CD4-positive, alpha-beta T cell treated with Interferon alpha-2 for 1 hour (primary cell): ENCODE measurements around the gene FAM219B.
"Not testable (repeated sequence)": the region's sequence is repeated elsewhere in the genome, so short reads cannot be mapped to it uniquely, and the experiment has no call there.

Experiments
- DNase-seq, 2 donors: peaks; one replicate each; pipeline ENCODE4 v3.0.0-alpha.2; 2020 to 2022

FAM219B gene

GRCh38 chr15:74902295-74903075 is 4.2 kb downstream of the FAM219B start:
- DNase-seq = no peak

GRCh38 chr15:74901612-74902063 is 5.0 kb downstream of the FAM219B start:
- DNase-seq = peak; percentile 68 to 82

- DNase-seq = no peak
These were observed 9.3 kb downstream of the FAM219B start for GRCh38 chr15:74897300-74897701.

- no peak for DNase-seq
These were observed 10.3 kb downstream of the FAM219B start for GRCh38 chr15:74896316-74896715.

GRCh38 chr15:74895830-74896229 is 10.8 kb downstream of the FAM219B start:
- no peak for DNase-seq

- DNase-seq = not testable (repeated sequence)
These were observed 12.3 kb downstream of the FAM219B start for GRCh38 chr15:74894383-74894782.

GRCh38 chr15:74893627-74894026 is 13.0 kb downstream of the FAM219B start:
- peak; percentile 54 to 76 for DNase-seq

GRCh38 chr15:74892931-74893330 is 13.7 kb downstream of the FAM219B start:
- no peak for DNase-seq

GRCh38 chr15:74892313-74892712 is 14.3 kb downstream of the FAM219B start:
- no peak for DNase-seq

- DNase-seq = no peak
These were observed 15.2 kb downstream of the FAM219B start for GRCh38 chr15:74891469-74891868.

- no peak for DNase-seq
These were observed 16.0 kb downstream of the FAM219B start for GRCh38 chr15:74890665-74890960.

- peak; percentile 79 to 88 for DNase-seq
These were observed 16.6 kb downstream of the FAM219B start, which contains the start of gene MPI for GRCh38 chr15:74889883-74890664. TSS of gene MPI (plus strand) at chr15:74890042. CDS start at chr15:74890074, 32 bp downstream.

GRCh38 chr15:74889390-74889882 is 17.2 kb downstream of the FAM219B start:
- DNase-seq = no peak

GRCh38 chr15:74888716-74889115 is 17.9 kb downstream of the FAM219B start:
- no peak for DNase-seq

- DNase-seq = not testable (repeated sequence)
These were observed 19.0 kb downstream of the FAM219B start for GRCh38 chr15:74887537-74888193.

GRCh38 chr15:74885461-74885860 is 21.2 kb downstream of the FAM219B start:
- DNase-seq = no peak

- DNase-seq = no peak
These were observed 22.0 kb downstream of the FAM219B start for GRCh38 chr15:74884428-74885223.

GRCh38 chr15:74882528-74882927 is 24.1 kb downstream of the FAM219B start:
- no peak for DNase-seq

GRCh38 chr15:74878273-74878672 is 28.4 kb downstream of the FAM219B start:
- no peak for DNase-seq

GRCh38 chr15:74873756-74874424 is 32.8 kb downstream of the FAM219B start:
- peak in 1 of 2 donors; percentile 4 for DNase-seq

- DNase-seq = peak; percentile 92
These were observed 33.5 kb downstream of the FAM219B start, which contains the start of gene SCAMP2 for GRCh38 chr15:74873036-74873755. TSS of gene SCAMP2 (minus strand) at chr15:74873365. CDS start at chr15:74873255, 110 bp downstream.
